NCI-H2081 treated with DMSO at 0.1 percent for 48 hours (cell line): Measurements from ENCODE around the gene ZAR1.
"Not testable (repeated sequence)": the region's sequence is repeated elsewhere in the genome, so short reads cannot be mapped to it uniquely, and the experiment has no call there.

ENCODE experiments used
- DNase-seq: peaks from one replicate; lab custom pipeline; 2025; lab: John Stamatoyannopoulos, UW

The ZAR1 gene, protein sequence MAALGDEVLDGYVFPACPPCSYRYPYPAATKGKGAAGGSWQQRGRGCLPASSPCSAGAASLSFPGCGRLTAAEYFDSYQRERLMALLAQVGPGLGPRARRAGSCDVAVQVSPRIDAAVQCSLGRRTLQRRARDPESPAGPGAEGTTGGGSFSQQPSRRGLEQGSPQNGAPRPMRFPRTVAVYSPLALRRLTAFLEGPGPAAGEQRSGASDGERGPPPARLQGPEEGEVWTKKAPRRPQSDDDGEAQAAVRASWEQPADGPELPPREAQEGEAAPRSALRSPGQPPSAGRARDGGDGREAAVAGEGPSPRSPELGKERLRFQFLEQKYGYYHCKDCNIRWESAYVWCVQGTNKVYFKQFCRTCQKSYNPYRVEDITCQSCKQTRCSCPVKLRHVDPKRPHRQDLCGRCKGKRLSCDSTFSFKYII

DNA sequence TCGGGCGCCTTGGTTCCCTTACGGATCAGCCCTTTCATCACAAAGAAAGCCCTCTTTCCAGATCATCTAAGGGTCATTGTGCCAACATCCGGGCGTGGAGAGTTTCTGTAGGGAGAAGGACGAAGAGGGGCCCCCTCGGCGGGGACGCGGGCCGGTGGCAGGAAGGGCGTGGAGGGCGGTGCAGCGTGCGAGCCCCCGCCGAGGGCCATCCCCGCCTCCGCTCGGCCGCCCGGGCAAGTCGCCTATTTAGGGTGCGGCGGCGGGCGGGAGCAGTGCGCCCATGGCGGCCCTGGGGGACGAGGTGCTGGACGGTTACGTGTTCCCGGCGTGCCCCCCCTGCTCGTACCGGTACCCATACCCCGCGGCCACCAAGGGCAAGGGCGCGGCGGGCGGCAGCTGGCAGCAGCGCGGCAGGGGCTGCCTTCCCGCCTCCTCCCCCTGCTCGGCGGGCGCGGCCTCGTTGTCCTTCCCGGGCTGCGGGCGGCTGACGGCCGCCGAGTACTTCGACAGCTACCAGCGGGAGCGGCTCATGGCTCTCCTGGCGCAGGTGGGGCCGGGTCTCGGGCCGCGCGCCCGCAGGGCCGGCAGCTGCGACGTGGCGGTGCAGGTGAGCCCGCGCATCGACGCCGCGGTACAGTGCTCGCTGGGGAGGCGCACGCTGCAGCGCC, at the start of gene ZAR1:
ZAR1 (plus strand) TSS at position 241 of the 668 bp plus-strand sequence; CDS start at position 281, 40 bp downstream.
- no peak for DNase-seq

DNA sequence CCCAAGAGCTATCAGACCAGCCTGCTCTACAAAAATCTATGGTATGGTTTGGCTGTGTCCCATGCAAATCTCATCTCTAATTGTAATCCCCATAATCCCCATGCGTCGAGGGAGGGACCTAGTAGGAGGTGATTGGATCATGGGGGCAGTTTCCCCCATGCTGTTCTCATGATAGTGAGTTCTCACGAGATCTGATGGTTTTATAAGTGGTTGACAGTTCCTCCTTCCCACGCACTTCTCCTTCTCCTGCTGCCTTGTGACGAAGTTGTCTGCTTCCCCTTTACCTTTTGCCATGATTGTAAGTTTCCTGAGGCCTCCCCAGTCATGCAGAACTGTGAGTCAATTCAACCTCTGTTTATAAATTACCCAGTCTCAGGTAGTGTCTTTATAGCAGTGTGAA, 49.1 kb upstream of the ZAR1 start:
- DNase-seq: not testable (repeated sequence)

DNA sequence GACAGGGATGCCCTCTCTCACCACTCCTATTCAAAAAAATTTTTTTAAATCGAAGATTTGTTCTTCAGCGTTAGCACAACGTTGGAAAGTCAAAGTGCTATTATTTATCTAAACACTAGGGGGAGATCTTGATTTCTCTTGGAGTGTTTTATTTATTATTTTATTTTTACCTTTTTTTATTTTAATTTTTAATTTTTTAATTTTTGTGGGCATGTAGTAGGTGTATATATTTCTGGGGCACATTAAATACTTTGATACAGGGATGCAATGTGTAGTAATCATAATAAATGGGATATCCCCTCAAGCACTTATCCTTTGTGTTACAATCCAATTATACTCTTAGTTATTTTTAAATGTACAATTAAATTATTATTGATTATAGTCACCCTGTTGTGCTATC, 44.3 kb upstream of the ZAR1 start:
- no peak for DNase-seq

DNA sequence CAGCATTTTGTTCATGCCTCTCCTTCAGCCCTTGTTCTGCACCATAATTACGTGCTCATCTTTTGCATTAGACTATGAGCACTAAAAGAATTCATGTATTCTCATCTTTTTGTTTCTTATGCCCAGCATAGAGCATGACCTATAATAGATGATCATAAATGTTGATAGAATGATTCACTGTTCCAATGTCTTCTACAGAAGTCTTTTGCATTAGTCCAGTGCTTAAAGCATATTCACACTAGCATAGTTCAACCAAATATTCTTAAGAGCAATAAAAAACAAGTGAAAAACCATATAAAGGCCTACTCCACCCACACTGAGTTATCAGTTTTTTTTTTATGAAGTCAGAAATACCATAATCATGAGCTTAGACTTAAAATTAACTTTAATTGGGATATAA, 43.4 kb upstream of the ZAR1 start:
- no peak for DNase-seq

DNA sequence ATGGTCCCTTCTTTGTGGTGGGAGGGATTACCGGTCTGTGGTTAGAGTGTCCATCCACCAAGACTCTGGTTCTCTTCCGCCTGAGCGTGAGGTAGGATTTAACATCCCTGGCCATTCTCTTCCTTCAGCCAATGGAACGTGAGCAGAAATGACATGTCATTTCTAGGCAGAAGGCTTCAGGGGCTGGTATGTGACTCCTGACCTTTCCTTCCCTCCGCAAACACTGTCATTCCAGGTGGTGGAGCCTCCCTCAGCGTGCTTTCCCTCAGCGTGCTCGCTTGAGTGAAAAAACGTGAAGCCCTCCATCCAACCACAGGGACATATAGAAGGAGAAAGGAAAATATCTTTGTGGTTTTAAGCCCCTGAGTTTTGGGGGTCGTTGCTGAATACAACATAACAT, 40.9 kb upstream of the ZAR1 start:
- no peak for DNase-seq

DNA sequence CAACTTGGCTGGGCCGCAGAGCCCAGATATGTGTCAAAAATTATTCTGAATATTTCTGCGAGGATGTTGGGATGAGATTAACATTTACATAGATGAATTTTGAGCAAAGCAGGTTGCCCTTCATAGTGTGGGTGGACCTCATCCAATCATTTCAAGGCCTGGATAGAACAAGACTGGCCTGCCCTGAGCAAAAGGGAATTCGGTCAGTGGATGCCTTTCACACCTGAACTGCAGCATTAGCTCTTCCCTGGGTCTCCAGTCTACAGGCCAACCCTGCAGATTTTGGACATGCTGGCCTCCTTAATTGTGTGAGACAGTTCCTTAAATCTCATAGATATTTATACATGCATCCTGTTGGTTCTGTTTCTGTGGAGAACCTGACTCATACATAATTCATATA, 39.3 kb upstream of the ZAR1 start:
- no peak for DNase-seq

DNA sequence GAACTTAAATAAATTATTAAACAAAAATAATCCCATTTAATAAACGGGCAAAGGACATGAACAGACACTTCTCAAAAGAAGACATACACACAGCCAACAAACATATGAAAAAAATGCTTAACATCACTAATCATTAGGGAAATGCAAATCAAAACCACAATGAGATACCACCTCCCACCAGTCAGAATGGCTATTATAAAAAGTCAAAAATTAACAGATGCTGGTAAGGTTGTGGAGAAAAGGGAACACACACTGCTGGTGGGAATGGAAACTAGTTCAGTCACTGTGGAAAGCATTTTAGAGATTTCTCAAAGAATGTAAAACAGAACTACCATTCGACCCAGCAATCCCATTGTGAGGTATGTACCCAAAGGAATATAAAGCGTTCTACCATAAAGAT, 38.4 kb upstream of the ZAR1 start:
- DNase-seq: not testable (repeated sequence)

DNA sequence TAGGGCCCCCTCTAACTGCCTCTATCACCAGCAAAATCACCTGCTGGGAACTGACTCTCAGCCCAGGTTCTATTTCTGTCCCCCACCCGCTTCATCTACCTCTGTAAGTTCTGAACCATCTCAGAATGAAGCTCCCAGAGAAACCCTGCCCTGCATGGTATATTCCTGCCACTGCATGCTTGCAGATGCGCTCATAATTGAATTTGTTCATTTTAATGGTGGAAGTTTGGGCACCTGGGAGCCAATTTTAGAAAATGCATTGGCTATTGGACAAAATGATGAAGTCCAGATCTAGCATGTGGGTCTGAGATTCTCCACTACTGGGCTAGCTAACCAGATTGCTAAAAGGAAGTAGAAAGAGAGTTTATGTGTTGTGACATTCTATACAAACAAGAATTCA, 35.5 kb upstream of the ZAR1 start:
- no peak for DNase-seq

DNA sequence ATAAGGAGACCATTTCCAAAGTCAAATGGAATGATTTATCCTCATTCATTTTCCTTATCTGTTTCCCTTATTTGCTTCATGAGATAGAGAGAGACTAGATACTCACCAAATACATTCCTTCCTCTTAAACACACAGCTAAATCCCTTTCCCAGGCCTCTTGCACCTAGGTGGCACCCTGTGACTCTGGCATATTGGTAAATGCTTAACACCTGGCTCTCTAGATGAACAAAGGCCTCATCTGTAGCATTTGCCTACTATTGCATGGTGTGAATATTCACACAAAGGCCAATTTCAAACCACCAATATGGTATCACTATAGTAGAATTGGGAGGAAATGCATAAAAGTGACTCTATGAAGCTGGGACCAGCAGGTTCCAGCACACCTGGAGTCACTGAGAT, 29.1 kb upstream of the ZAR1 start:
- DNase-seq: no peak

DNA sequence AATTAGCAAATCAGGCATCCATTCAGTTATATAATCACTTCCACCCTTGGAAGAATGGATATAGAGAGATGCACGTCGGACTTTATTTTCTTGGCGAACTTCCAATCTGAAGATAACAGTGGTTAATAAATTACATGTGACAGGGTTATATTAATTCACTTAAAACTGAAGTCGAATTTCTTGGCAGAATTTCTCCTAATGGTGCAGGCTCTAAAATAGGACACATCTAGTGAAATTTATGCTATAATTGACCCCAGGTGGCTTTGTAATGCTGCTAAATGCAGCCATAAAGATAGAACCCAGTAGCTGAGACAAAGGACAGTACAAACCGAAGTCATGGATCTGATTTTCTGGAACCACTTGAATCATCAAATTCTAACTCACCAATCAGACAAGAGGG, 27.7 kb upstream of the ZAR1 start:
- DNase-seq: peak; percentile 41

DNA sequence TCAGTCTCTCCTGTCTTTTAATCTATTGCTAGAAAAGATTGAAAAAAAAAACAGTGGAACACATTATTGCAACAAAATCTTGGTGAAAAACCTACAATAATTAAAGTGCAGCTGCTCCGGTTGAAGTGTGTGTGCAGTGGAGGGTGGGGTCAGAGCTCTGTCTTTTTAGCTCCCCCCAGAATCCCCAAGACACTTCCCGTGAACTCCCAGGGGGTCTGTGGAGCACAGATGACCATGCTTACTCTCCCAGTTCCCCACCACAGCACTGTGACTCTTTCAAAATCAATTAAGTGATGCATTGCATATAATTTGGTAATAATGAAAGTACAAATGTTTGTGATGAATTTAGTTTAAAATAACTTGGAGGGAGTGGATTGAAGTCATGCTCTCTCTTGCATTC, 22.6 kb upstream of the ZAR1 start:
- no peak for DNase-seq

DNA sequence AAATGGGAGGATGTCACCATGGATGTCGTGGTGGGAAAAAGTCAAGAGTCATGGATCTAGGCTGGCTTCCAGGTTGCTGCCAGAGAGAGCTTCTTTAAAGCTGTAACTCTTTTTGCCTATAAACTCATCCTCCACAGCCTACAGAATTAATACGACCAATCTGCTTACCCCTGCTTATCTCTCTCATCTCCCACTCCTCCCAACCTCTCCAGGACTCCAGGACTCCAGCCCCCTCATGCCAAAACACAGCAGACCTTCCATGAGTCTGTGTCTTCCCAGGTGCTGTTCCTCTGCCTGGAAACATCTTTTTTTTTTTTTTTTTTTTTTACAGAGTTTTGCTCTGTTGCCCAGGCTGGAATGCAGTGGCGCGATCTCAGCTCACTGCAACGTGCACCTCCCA, 22.2 kb upstream of the ZAR1 start:
- no peak for DNase-seq

DNA sequence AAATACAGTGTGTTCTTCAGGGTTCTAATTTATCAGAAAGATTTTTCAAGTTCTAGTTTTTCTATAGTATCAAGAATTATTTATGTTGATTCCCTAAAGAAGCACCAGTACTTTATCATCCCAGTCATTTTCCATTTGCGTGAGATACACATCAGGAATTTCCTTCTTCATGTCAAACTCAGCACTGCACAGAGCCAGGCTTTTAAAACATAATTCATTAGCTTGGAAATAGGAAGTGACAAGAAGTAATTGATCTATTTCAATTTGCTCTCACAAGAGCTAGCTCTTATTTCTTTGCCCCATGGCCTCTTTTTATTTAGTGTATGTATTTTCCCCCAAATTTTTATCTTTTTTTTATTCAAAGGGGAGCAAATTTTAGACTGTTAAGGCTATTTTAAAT, 19.9 kb upstream of the ZAR1 start:
- no peak for DNase-seq

DNA sequence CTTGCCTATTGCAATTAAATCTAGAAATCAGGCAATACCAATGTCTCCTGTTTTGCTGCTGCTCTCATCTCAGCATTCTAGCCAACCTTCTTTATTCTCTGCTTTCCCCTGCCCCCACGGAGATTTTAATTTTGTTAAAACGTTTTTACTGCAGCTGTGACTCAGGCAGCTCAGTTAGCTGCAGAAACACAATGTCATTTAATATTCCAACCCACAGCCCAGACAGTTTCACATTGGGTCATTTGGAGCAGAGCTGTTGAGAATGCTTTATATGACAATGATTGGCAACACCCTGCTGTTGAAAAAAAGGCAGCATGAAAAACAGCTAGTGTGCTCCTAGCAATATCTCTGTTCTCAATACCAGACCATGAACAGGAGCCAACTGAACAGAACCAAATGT, 19.5 kb upstream of the ZAR1 start:
- DNase-seq: no peak

DNA sequence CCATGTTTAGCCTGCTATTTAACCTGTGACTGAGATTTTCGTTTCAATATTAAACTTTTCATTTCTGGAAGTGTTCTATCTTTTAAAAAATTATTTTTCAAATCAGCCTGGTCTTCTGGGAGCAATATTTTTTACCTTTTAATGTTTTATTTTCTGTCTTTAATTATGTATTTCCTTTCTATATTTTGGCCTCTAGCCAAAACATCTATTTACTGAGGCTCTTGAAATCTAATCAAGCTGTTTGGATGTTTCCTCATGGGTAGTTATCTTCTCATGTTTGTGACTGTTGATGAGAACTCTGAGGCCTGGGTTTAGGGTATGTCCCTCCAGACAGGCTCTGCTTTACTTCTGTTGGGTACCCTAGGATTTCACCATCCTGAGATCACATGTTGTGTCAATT, 17.3 kb upstream of the ZAR1 start:
- no peak for DNase-seq

DNA sequence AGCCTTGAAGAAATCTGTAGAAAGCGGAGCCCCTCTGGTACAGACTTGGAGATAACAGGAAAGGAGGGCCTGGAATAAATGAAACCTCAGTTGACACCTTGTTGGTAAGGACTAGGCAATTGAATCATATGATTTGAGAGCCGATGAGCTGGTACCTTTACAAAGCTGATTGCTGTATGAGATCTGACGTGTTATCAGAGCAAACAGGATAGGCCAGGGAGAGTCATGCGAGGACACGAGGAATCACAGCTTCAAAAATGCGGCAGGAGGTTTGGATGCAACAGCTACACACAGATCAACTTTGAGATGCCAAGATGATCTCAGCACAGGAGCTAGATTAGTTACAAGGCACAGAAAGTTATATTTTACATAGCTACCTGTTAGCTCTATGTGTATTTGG, 14.3 kb upstream of the ZAR1 start:
- no peak for DNase-seq

DNA sequence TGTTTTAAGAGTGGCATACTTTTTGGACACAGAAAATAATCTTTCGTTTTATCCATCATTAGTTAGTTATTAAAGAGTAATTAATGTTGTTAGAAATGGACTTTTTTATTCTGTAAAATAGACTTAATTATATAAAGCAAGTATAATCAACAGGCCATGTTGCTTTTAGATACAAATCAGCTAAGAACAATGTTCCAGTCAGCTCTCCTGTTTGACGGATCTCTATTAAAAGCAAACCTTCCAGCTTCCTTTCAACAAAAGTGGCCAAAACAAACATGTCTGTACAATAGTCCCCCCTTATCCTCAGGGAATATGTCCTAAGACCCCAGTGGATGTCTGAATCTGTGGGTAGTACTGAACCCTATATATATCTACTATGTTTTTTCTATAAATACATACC, 11.8 kb upstream of the ZAR1 start:
- DNase-seq: no peak

DNA sequence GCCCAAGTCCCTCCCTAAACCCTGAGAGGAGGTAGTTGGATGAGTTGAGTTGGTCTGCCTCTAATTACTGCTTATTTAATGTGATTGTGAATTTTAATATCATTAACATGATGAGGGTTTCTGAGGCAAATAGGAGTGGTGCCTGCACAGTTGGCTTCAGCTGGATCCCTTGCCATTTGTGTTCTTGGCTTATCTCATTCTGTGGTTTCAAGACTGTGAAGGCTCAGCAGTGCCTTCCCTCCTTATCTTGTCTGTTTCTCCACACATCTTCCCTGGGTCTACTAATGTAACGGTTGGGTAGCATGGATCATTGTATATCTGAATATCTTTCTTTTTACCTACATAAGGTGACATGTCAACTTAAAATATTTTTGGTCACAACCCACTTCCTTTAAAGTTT, 8.5 kb upstream of the ZAR1 start:
- DNase-seq: no peak

DNA sequence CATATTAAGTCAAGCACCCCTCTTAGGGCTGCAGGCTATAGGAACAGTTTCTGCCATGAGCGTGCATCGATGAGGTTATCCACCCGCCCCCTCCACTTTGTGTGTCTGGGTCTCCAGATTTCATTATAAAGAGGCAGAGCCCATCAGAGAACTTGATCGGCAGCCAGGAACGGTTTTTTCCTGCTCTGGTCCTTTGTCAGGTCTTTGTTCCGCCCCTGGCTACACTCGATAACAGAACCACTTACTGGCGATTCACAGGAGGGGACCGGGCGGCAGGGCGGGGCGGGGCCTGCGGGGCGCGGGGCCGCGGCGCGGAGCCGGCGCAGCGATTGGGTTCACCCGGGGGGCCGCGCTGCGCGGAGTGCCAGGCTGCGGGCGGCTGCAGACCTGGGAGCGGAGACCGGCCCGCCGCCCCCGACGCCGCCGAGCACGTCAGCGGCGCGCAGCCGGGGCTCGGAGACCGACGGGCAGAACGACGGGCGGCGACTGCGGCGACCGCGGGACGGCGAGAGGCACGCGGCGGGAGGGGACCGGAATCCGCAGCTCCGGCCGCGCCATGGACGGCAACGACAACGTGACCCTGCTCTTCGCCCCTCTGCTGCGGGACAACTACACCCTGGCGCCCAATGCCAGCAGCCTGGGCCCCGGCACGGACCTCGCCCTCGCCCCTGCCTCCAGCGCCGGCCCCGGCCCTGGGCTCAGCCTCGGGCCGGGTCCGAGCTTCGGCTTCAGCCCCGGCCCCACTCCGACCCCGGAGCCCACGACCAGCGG, 6.9 kb upstream of the ZAR1 start, which contains the start of gene SLC10A4:
SLC10A4 (plus strand) TSS at position 338 of the 771 bp plus-strand sequence; CDS start at position 557, 219 bp downstream.
- no peak for DNase-seq

DNA sequence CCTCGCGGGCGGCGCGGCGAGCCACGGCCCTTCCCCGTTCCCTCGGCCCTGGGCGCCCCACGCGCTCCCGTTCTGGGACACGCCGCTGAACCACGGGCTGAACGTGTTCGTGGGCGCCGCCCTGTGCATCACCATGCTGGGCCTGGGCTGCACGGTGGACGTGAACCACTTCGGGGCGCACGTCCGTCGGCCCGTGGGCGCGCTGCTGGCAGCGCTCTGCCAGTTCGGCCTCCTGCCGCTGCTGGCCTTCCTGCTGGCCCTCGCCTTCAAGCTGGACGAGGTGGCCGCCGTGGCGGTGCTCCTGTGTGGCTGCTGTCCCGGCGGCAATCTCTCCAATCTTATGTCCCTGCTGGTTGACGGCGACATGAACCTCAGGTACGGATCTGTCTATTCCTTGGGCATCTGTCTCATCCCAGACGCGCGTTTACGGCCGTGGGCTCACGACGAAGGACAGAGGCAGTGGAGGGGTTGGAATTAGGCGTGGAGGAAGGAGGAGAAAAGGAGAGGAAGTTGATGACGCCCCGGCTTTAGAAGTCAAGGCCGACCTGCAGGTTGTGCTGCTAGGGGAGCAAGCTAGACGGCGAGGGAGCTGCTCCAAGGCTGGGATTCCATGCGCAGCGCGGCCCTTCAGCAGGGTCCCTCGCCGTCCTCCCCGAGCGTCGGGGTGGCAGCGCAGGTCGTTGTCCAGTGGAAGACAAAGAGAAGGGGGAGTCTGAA, 6.1 kb upstream of the ZAR1 start:
- DNase-seq: no peak

DNA sequence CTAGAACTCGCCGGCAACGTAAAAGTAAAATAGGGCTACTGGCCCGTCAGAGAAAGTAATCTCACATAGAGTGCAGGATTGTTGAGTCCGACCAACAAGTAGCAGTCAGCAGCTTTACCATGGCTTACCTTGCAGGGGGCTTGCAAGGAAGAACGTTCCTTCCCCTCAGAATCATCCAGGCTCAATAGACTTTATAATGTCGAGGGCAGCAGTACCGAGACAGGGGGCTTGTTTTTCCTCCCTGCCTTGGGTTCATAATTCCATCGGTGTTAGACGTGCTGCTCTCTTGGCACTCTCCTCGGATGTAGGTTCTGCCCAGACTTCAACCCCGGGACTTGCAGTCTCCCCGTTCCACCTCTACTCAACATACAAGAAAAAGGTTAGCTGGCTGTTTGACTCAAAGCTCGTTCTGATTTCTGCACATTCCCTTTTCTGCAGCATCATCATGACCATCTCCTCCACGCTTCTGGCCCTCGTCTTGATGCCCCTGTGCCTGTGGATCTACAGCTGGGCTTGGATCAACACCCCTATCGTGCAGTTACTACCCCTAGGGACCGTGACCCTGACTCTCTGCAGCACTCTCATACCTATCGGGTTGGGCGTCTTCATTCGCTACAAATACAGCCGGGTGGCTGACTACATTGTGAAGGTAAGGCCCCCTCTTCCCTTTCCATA, 5.4 kb upstream of the ZAR1 start:
- no peak for DNase-seq

DNA sequence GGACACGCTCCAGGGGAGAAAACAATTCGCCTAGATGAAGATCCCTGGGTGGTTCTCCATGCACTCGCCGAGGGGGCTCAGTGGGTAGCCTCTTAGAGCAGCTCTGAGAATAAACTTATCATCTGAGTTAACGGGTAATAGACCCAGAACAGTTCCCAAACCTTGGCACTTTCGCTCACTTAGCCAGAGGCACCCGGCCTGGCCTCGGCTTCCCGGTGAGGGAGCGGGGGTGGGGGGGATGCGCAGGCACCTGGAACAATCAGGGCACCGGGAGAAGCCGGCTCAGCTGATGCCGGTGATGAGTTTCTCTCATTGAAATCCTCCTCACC, 405 bp upstream of the ZAR1 start:
- no peak for DNase-seq
